HG03139 (cell line): Measurements from ENCODE around the gene E2F7.

Experiments used
- ATAC-seq: cut with Tn5 transposase; IDR thresholded peaks from one replicate; pipeline ENCODE4 v1.9.1; 2021; ENCODE audit not compliant: unreplicated experiment

Gene E2F7

DNA sequence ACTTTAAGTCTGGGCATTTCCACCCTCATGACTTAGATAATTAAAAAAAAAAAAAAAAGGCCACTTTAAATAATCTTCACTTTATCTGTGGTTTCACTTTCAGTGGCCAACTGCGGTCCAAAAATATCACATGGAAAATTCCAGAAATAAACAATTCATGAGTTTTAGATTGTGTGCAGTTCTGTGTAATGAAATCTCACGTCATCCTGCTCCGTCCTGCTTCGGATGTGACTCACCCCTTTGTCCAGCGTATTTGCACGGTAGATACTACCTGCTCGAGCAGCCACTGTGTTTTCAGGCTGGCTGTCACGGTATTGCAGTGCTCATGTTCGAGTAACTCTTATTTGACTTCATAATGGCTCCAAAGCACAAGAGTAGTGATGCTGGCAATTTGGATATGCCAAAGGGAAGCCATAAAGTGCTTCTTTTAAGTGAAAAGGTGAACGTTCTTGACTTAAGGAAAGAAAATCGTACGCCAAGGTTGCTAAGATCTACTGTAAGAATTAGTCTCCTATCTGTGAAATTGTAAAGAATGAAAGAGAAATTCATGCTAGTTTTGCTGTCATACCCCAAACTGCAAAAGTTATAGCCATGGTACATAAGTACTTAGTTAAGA, 2.4 kb downstream of the E2F7 start:
- ATAC-seq = peak; percentile 15

DNA sequence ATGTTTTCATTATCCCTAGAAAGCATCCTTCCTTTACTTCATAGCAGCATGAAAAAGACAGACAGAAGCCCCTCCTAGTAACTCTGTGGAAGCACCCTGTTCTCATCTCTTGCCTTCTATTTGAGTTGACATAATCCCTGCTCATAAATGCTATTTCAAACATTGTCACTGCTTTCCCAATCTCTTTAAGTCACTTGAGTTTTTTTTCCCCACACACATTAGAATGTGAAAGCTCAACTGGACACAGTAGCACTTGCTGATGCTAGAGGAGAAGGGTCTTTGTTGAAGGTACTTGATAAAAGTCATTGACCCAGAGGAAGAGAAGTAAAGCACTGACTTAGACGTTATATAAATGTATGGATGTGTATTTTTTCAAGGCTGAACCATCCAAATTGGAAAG, 3.0 kb downstream of the E2F7 start:
- no peak for ATAC-seq

DNA sequence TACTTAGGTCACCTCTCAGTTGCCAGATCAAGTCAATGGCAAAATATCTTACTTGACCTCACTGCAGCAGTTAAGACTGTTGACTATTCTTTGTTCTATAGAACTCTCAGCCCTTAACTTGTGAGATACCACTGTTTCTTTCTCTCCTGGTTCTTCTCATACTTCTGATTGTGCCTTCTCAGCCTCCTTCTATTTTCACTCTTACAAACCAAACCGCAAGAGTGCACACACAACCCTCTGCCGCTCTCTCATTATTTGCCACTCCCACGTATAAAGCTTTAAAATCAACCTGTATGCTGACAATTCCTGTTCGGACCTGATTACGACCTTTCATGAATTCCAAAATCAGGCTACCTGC, 4.5 kb downstream of the E2F7 start:
- ATAC-seq = peak; percentile 18

DNA sequence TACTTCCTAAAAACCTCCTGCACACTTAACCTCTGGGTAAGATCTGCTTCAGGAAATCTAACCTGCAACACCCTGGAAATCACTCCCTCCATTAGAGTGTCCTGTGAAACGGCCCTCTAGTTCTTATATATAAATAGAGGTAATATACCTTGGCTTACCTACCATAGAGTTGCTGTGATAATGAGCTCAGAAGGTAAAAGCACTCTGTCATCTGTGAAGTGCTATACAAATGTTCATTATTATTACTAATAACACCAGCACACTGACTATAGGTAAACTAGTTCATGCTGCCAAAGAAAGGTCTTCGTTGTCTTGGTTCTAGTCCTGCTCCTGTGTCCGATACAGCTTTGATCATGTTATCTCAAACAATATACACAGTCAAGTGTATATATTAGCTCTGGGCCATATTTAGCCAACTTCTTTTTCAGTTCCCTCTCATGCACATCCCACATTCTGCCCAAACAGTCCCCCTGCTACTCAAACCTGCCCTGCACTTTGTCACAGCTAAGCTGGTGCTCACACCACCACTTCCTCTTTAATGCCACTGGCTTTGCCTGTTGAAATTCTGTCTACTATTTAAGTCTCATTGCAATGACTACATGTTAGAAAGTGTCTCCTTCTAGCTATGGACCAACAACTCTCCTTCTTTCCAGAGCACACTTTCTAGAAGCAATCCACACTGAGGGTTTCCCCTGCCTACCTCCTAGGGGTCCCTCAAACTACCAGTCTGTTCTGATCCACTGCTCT, 5.1 kb downstream of the E2F7 start:
- ATAC-seq = peak; percentile 64

DNA sequence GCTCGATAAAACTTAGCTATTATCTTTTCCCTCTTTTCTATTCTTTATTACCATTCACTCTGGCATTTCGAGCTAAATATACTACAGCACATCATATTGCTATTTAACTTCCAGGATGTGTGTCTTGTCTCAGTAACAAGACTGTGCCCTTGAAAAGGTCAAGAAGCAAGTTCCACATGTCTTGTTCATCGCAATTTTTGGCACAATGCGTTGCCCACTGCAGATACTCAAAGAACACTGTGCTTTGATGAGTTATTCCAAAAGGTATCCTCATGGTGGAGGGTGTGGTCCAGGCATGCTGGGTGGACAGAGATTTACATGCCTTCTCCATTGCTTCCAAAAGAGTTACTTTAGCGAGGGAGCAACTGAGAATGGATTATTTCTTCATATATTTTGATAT, 6.6 kb downstream of the E2F7 start:
- no peak for ATAC-seq

DNA sequence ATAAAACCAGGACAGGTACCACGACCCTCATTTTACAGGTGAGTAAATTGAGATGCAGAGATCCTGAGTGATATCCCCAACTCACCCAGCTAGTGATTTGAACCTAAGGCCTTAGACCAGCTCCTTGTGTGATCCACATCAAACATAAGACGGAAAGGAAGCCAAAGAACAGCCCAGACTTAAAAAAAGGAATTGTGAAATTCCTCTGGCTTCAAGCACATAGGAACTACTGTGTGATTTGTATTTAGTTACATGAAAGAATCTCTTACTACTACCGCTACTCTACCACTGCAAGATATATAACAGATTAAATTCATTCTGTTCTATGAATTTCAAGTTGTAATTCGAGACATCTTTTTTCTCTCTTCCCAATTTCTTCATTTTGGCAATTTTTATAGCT, 10.5 kb downstream of the E2F7 start:
- no peak for ATAC-seq

DNA sequence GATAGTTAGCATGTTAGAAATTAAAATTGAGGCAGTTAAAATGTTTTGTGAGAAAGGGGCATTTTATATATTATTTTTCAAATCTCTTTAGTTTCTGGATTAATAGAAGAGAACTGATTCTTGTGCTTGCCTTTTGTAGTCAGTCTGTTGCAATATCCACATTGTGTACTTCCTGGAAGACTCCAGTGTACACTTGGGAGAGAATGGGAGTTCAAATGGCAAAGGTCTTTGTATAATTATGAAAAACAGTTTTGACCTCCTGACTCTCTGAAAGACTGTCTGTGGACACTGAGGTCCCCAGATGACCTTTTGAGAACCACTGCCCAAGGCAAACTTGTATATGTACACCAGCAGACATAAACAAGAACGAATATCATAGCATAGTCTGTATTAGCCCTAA, 12.1 kb downstream of the E2F7 start:
- ATAC-seq = no peak

DNA sequence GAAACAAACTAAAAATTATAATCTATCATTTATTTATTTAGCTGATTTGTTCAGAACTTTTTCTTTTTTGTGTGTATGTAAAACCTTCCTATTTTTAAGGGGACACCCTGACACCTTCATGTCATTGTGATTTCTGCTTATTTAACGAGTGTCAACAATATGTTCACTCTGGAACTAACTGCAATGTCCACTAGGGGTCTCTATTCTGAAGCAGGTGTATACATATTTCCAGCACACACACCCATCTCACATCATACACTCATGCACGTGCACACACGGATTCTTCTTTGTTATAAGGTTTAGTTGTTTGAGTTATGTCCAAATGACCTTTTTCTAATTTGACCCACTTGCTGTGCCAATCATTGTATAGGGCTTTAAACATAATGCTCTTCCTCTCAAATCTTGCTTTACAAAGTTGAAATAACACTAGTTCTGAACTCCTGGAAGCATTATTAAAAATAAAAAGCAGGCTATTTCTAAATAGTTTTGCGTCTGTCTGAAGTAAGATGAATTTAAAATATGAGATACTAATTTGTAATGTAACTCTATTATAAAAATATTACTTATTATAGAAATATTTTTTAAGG, 15.5 kb downstream of the E2F7 start:
- ATAC-seq = peak; percentile 99

DNA sequence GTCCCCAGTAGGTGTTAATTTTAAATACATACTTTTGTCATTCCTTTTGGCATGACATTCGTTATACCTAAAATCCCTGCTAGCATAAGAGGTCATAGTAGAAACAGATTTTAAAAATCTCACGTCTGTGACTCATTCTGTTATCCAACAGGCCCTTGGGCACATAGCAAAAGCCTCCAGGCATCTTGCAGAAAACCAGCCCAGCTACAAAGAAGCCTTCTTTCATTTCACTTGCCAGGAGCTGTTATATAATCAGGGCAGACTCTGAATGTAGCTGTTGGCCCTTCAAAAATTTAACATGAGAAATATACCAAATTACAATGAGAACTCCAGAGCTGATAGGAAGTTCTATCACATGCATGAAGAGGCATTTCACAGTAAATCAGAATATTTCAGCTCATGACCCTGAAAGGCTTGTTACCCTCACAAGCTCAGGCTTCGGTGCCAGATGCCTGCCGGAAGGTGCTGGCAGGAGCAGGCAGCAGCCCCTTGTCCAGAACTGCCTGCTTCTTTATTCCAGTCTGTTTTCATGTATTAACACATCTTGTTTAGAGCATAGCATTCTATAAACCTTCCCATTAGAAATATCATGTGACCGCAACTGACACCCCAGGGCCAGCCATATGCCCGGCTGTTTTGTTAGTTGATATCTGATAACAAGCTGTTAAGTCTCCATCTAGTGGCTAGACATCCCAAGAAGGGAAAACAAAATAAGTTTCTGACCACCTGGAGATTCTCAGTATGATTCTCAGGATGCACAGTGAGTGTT, 17.8 kb downstream of the E2F7 start:
- ATAC-seq = no peak

DNA sequence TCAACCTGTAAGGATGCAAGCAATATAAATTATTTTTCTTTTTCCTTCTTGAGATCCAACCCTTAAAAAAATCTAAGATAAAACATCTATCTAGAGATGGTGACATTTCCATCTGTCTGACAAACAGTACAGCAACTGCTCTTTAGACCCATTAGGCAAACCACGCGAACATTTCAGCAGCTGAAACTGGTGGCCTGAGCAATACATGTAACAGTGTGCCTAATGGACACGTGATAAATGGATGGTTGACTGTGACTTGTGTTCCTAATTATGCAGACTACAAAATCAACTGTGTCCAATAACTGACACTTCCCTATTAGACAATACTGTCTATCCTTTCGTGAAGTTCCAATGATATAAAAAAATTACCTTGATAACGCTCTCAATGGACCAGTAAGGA, 18.9 kb downstream of the E2F7 start:
- ATAC-seq = no peak

DNA sequence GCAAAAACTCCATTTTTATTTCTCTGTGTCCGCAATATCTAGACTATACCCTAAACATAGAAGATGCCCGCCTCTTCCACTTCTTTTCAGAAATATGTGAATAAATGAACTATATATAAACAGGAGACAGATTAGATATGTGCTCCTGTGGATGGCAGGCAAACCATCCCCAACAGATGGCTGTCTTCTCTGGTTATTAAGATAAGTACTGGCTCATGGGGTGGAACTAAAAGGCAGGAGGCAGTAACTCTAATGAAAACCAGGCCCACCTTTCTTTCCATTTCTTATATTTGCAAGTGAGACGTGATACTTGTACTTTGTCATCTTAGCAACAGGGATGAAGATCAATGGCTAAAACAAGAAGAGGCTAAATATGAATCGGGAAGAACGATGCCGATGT, 20.2 kb downstream of the E2F7 start:
- no peak for ATAC-seq

DNA sequence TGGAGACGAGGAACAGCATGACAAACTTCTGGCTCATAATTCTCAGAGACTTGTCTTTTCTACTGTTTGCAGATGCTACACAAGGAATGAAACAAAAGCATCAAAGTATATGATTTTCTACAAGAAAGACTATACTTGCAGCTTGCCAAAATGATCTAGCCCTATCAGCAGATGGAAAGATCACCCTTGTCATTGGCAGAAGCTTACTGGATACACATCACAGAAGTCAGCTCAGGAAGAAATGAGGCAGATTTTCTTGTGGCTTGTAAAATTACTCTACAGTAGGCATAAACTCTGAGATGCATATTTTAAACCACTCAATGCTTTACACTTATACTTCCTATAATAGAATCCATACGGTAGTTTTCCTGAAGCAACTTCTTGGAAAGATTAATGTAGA, 20.6 kb downstream of the E2F7 start:
- ATAC-seq = no peak

DNA sequence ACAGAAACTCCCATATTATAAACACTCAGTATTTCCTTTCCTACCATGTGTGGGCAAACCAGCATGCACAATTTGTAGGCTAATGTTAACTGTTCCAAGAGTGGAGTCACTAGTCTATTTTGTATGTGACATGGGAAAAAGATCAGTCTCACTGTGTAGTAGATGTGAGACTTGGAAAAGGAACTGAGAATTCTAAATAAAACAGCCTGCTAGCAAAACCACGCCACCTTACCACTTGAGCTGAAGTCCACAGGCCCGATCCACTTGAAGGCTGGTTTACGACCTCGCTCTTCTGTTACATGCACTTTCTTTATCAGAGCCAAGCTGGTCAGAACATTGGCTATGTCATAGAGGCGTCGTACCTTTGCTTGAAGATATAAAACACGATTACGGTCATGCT, 22.5 kb downstream of the E2F7 start:
- ATAC-seq = no peak

DNA sequence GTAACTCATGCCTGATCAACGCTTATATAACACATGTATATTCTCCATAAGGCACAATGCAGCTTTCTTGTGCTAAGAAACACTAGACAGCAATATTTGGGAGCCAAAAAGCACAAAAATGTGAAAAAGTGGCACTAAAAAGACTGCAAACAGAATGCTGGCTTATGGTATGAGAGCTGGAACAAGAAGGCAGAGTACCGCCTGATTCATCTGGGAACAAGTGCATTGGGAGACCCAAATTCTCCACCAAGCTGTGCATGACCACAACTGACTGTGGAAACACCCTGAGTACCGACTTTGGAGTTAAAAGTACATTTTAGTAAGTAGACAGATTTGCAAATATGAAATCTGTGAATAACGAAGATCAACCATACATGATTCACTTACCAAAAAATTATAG, 25.1 kb downstream of the E2F7 start:
- ATAC-seq = no peak

DNA sequence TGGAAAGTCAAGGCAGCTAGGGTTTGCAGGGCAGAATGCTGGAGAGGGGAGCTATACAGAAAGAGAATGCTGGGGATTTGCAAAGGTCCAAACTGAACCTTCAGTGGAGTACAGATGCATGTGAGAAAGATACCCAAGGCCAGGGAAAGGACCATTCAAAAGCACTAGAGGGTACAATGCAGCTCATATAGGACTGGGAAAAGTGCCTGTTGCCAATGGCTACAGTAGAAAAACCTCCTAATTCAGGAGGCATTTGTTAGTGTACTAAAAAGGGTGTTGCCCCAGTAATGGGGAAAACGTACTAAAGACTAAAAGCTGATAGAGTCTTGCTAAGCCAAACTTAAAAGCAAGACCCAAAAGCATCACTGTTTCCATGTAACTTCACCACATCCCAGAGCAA, 30.1 kb downstream of the E2F7 start:
- no peak for ATAC-seq

DNA sequence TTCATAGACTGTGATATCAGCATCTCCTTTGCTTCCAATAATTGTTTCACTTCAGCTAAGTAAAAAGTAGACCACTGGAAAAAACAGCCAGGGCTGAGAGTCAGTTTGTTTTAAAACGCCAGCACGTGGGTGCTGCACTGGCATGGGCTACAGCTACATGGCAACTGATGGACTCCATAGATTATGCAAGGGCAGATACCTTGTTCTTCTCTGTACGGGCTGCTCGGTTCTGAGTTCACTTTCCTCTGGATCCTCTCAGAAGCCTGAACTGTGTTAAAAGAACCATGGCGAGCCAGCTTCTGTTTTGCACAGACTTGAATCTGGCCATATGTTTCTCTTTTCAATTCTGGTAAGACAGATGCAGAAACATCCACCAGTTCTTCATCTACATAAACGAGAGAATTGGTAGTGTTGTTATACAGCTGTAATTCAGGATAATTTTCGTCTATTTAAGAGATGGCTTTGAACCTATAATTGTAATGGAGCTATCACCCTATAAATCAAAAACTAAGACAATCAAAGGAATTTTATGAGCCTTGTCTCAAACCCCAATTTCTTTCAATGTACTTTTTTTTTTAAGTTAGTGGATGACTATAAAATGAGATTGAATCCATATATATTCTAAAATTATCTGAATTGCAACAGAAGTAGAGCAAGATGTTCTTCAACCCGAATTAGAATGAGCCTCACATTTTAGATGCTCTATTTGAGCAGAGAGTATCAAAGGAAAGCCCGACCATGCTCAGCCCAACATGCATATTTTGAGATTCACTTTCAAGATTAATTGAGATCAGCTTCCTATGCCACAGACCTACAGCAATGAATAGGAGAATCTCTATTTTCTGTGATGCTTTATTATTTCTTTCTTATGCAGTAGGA, 31.5 kb downstream of the E2F7 start:
- no peak for ATAC-seq

DNA sequence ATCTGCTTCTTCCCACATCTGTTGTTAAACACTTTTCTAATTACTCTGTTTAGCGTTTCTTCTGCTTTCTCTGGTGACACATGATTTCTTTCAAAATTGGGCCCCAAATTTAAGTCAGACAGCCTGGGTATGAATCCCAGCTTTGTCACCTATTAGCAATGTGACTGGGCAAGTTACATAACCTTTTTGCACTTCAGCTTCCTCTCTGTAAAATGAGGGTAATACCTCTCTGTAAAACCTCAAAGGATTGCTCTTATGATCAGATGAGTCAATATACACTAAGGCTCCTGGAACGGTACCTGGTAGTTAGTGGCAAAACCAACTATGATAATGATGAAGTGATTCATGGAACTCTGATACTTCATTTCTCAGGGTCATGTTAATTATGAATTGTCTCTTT, 33.0 kb downstream of the E2F7 start:
- ATAC-seq = no peak

DNA sequence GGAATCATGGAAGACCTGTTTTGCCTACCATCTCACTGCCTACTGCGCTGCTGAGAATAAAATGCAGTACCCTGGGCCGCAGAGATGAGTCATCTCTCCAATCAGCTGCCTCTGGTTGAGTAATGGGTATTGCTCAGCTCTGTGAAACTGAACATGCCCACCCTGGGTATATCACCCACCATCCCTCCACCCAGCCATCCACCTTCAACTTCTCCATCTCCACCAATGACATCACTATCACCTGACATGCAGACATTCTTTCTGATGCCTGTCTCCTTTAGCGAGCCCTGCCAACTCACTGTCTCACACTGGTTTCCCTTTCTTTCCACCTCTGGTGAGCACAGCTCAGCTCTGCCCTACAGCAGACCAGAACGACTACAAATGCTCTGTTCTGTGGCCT, 33.6 kb downstream of the E2F7 start:
- ATAC-seq = no peak

DNA sequence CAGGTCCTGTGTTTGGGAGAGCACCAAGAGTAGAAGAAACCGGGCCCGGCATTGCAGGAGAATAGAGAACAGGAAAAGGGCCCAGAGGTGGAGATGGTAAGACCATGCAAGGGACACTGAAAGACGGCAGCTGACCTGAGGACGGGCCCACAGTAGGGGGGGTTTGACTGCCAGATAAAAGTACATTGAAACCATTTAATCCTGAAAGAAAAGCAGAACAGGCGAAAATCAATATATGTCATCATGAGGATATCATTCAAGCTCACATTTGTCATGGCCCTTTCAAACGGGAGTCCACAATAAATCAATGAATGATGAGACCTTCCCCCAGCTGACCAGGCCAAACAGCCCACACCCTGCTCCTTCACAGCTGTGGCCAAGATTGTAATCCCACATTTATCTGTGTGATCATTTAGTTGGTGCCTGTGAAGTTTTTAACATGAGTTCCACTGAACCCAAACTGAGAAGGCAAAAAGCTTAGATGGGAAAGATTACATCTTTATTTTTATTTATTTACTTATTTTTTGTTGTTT, 39.5 kb downstream of the E2F7 start:
- ATAC-seq = no peak

DNA sequence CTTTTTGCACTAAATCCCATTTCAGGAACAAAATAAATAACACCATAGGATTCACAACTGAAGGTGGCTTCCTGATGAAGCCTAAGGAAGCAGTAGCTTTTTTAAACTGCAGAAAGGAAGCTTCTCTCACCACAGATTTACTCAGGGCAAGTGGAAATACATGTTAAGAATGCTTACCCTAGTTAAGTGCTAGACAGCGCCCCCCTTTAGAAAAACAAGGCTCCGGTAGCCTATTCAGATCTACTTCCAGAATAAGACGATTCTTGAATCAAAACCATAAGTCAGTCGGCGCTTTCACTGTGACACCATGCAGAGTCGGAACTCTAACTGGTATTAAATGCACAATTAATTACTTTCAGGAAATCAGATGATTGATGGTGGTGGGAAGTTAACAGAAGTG, 41.9 kb downstream of the E2F7 start:
- no peak for ATAC-seq

DNA sequence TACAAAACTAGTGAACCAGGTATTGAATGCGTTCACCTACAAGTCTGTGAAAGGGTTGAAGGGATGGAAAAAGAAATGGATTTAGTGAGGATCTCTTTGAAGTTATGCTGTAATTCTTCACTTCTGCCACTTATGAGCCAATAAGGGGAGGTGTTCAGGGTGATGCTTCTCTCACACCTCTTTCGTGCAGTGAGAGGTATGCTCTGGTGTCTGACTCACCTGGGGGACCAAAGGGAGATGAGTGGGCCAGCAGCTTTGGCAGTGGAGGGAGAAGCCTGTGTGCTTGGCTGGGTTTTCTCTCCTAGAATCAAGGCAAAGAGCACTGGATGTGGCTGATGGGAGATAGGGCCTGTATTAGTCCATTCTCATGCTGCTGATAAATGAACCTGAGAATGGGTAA, 45.4 kb downstream of the E2F7 start:
- ATAC-seq = no peak
